Left colon (tissue), 2 donors: ENCODE measurements around the gene ZNF620. TPM values are rescaled to one million over a fixed set of nuclear protein-coding genes. Genes with fewer than 3 reads are reported as not detected.
A peak's percentile ranks its signal among the peaks of the same experiment; 100 is the strongest.
"Not testable (repeated sequence)": the region's sequence is repeated elsewhere in the genome, so short reads cannot be mapped to it uniquely, and the experiment has no call there.

Experiments used
- ATAC-seq: fragments of 200-7000 bp; cut with Tn5 transposase; one replicate; pipeline ENCODE4 v1.9.1; 2020; ENCODE audit warnings: mild to moderate bottlenecking, moderate library complexity
- DNase-seq, 2 donors: peaks; one replicate each; pipeline ENCODE4 v3.0.0-alpha.2; 2020
- intact Hi-C, 2 donors: fragments of 100-400 bp; cut with DNase I in 1 of 2; cut with micrococcal nuclease in 1 of 2; formaldehyde crosslinking; loops; one replicate each; pipeline versions ENCODE4 v1.11.2 to v1.14.0; 2022; cut with DNase I, micrococcal nuclease
- total RNA-seq, 2 donors: library from RNA; stranded (reverse); fragmentation: NEBNext Ultra II Directional; extraction: Animal tissue kit (Norgen Biotek cat#: 25700); gene quantifications; one replicate each; pipeline ENCODE4 v1.2.1, GENCODE V29; 2021
- donor health status: DM: no; HTN: no; CAD: no.
- donor health status: DM: yes; HTN: yes; CAD: no.

The ZNF620 gene
- total RNA-seq, 2 donors from 2014 or later: 4.1 to 5.0 TPM

- DNase-seq: no peak
- intact Hi-C loops: no loop called here
- ATAC-seq: no peak
Observed at GRCh38 chr3:40494698-40495097, 11.1 kb upstream of the ZNF620 start.

DNA sequence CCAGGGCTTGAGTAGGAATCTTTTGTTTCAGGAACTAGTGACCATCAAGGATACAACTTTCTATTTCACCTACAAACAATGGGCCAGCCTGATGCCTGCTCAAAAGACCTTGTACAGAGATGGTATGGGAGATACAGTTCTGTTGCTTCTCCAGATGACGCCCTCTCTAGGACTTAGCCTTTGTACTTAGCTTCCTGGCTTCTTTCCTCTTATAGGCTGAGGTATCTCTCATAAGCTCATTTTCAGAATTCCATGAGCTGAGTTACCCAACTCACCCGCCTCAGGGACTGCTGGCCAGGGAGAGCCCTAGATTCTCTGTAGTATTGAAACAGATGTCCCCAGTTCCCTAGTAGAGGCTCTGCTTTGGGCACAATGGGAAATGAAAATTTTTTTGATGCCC lies 8.6 kb upstream of the ZNF620 start:
- intact Hi-C loops: no loop called here
- DNase-seq: no peak
- ATAC-seq: no peak

DNA sequence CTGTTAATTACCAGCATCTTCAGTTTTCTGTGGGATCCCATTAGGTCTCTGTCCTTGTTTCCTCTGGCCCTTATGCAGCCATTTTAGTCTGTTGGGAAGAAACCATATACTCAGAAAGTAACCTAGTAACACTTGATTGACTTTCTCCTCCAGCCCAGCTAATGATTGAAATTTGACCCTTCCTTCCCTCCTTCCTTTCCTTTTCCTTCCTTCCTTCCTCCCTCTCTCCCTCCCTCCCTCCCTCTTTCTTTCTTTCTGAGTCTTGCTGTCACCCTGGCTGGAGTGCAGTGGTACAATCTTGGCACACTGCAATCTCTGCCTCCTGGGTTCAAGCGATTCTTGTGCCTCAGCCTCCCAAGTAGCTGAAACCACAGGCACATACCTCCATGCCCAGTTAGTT lies 5.9 kb upstream of the ZNF620 start:
- intact Hi-C loops: no loop called here
- no peak for DNase-seq
- no peak for ATAC-seq

DNA sequence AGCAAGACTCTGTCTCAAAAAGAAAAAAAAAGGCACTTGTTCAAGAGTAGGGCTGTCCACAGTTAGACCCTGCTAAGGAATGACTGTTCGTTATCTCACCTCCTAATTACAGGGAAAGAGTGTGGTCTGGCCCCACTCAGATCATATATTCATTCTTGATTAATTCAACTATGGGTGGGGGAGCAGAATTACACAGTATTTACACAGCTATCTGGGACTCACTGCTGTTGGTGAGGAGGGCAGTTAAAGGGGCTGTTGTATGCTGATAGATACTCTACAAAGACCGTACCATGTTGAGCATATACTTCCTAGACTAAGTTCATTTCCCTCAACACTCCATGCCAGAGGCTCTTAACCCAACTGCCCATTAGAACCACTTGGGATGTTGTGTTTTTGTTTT lies 3.8 kb upstream of the ZNF620 start:
- ATAC-seq: no peak
- intact Hi-C loops: no loop called here
- no peak for DNase-seq

- no peak for DNase-seq
- peak; percentile 9 for ATAC-seq
- intact Hi-C loops: no loop called here
Observed at GRCh38 chr3:40504636-40505430, 1.0 kb upstream of the ZNF620 start.

DNA sequence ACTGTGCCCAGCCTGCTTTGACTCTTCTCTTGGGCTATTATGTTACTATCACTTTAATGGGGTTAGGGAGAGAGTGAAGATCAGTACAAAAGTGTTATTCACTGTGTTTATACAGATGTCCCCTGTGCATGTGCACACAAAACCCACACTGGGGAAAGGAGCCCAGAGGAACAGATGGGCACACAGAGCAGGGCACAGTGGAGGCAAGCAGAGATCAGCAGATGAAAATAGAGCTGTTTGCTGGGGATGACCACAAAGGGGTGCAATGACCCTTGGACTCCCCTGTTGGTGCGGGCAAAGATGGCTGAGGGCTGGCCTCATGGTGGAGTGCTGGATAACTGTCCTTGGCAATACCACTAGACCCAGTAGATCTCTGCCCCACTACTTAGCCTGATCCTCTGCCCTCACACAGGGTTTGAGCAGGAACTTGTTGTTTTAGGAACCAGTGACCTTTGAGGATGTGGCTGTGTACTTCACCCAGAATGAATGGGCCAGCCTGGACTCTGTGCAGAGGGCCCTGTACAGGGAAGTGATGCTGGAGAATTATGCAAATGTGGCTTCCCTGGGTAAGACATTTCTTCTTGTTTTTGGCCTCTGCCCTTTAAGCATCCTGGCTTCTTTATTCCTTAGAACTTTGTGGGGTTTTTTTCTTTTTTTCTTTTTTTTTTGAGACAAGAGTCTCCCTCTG lies 5.3 kb downstream of the ZNF620 start:
- DNase-seq: no peak
- intact Hi-C loops: no loop called here
- ATAC-seq: no peak

GRCh38 chr3:40516201-40516600 lies 10.4 kb downstream of the ZNF620 start:
- intact Hi-C loops: no loop called here
- no peak for ATAC-seq
- DNase-seq: no peak

- intact Hi-C loops: no loop called here
- ATAC-seq (no peak), DNase-seq (no peak)
Observed at GRCh38 chr3:40518067-40518466, 12.2 kb downstream of the ZNF620 start.

DNA sequence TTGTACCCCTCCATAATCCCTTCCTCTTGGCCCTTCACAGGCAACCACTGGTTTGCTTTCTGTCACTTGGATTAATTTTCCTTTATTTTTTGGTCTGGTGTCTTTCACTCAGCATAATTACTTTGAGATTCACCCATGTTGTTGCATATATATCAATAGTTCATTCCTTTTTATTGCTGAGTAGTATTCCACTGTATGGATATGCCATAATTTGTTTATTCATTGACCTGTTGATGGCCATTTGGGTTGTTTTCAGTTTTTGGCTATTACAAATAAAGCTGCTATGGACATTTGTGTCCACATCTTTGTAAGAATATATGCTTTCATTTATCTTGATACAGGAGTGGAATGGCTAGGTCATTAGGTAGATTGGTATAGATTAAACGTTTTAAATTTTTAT lies 13.0 kb downstream of the ZNF620 start:
- no peak for DNase-seq
- intact Hi-C loops: no loop called here
- ATAC-seq: no peak

GRCh38 chr3:40521254-40521653 lies 15.4 kb downstream of the ZNF620 start:
- intact Hi-C loops: no loop called here
- no peak for DNase-seq
- ATAC-seq: no peak

- intact Hi-C loops: no loop called here
- DNase-seq: no peak
- no peak for ATAC-seq
Observed at GRCh38 chr3:40523781-40524180, 17.9 kb downstream of the ZNF620 start.

DNA sequence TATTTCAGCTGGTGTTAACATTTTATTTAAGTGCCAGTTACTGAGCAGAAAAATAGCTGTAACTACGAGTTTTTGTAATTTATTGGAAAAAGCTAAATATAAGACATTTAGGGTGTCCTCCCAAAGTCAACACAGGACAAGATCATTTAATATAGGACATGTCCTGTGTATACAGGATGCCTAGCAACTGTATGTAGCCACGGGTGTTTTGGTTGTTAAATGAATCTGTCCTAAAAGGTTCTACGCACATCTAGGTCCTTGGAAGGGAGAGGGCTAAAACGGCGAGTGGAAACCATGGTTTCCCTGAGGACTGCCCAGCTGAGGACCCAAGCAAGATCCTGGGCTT lies 18.4 kb downstream of the ZNF620 start:
- intact Hi-C loops: no loop called here
- ATAC-seq: peak; percentile 30

GRCh38 chr3:40524568-40525285 lies 18.9 kb downstream of the ZNF620 start, which contains the start of gene ZNF621:
Gene ZNF621 (plus strand): TSS chr3:40524960. CDS start chr3:40525841, 881 bp downstream.
- DNase-seq: peak; percentile 89 to 94
- intact Hi-C loops: no loop called here
- peak; percentile 99 for ATAC-seq

More for the DNA sequence above, 18.4 kb downstream of the ZNF620 start:
- DNase-seq: no peak

DNA sequence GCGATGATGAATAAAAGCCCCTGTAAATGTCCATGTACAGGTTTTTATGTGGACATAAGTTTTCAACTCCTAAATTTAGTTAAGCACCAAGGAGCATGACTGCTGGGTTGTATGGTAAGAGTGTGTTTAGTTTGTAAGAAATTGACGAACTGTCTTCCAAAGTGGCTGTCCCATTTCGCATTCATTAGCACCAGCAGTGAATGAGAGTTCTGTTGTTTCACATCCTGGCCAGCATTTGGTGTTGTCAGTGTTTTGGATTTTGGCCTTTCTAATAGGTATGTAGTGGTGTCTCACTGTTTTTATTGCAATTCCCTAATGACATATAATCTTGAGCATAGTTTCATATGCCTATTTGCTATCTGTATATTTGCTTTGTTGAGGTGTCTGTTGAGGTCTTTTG lies 22.6 kb downstream of the ZNF620 start:
- intact Hi-C loops: no loop called here
- ATAC-seq: no peak
- no peak for DNase-seq

DNA sequence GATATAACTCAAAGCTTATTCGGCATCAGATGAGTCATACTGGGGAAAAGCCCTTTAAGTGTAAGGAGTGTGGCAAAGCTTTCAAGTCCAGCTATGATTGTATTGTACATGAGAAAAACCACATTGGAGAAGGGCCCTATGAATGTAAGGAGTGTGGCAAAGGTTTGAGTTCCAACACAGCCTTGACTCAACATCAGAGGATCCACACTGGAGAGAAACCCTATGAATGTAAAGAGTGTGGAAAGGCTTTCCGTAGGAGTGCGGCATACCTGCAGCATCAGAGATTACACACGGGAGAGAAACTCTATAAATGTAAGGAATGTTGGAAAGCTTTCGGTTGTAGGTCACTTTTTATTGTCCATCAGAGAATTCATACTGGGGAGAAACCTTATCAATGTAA lies 26.4 kb downstream of the ZNF620 start:
- intact Hi-C loops: no loop called here
- ATAC-seq: no peak
- no peak for DNase-seq

DNA sequence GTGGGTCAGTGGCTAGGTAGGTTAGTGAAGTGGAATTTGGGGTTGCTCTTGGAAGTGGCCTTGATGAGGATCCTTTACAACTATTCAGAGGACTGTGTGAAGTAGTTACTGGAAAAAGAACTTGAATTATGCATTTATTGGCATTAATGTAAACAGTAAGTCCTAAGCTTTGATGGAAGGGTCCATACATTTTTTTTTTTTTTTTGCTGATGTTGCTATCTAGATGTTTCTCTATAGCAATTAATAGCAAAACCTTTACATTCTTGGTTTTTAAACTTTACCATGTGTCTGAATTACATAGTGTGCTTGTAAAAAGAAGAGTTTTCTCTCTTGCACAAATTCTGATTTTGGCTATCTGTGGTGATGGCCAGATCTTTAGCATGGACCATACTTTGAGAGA lies 28.4 kb downstream of the ZNF620 start:
- intact Hi-C loops: no loop called here
- ATAC-seq (no peak), DNase-seq (no peak)

DNA sequence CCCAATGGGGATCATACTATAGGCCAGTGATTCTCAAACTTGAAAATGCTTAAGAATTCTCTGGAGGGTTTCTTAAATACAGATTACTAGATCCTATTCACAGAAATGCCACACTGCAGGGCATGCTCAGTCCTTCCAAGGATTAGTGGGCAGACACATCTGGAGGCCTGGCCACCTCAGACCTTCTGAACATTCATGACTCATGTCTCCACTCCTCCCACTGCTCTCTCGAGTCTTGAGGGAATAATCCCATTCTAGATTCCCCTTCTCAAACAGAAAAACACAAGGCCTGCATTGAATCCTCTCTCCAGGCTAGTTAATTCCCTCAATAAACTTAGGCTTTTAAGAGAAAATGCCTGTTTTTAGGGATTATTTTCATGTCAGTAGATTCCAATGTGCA lies 41.0 kb downstream of the ZNF620 start:
- no peak for ATAC-seq
- intact Hi-C loops: no loop called here
- DNase-seq: no peak

DNA sequence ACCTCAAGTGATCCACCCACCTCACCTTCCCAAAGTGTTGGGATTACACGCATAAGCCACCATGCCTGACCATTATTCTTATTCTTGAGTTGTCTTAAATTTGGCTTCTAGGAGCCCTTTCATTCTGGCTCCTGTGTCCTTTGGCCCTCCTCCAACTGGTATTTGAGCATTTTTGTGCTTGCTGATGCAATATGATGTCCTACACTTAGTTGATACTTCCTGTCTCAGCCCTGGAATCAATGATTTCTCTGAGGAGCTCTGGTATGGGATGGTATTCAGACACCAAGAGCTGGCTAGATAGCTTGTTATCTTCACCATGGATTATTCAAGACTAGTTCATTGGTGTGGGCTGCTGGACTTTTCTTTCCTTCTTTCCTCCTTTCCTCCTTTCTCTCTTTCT lies 44.3 kb downstream of the ZNF620 start:
- ATAC-seq: no peak
- intact Hi-C loops: no loop called here
- DNase-seq: no peak

DNA sequence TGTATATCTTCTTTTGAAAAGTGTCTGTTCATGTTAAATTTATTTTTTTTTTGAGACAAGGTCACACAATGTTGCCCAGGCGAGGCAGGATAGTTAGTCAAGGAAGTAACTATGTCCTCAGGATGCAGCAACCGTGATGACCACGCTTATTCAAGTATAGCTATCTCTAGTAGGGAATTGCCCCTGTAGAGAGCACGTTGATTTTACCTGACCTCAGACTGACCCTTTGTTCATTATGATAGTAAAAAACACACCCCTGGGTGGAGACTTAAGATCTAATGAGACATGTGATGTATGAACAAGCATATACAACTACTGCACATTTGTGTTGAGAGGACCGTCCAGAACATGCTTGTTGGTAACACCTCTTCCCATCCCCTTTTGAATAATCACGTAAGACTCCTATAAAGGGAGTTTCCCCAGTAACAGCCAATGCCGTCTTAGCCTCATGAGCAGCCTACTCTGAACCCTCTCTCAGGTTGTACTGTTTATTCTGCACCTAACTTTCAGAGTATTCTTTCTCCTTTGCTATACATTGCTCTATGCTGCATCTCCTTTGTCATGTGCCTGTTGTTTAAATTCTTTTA lies 51.8 kb downstream of the ZNF620 start:
- intact Hi-C loops: no loop called here
- DNase-seq (no peak), ATAC-seq (peak; percentile 74)

DNA sequence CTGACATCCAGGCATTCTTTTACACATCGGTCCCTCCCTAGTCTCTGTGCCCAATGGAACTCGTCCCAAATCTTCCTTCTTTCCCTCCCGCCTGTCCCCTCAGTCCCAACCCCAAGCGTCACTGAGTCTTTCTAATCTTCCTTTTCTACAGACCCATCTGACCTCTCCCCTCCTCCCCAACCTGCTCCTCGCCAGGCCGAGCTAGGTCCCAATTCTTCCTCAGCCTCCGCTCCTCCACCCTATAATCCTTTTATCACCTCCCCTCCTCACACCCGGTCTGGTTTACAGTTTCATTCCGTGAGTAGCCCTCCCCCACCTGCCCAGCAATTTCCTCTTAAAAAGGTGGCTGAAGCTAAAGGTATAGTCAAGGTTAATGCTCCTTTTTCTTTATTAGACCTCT lies 56.6 kb downstream of the ZNF620 start:
- ATAC-seq, intact Hi-C loops, DNase-seq: not testable (repeated sequence)
